Measurements from ENCODE around the gene ATG9B. TPM values are rescaled to one million over a fixed set of nuclear protein-coding genes. Genes with fewer than 3 reads are reported as not detected.

ATG9B gene
- total and polyA plus RNA-seq, 5 donors, result 0.18 to 0.43 (median 0.23) TPM; not detected in 2

GRCh38 chr7:151057989-151058780 lies 33.9 kb upstream of the ATG9B start:
- DNase-seq (peak; percentile 99 to 100 (median 99)), ATAC-seq (peak; percentile 91 to 94)
- Histone ChIP-seq H3K9me3 (ENCODE audit: control insufficient read depth, low read length) (no peaks in the 10 kb centered on the region), H3K27ac (ENCODE audit: low read length) (peak overlapping the region; percentile 98), H3K4me1 (ENCODE audit: control insufficient read depth, insufficient read depth, low read length) (peaks cover 4% of the 10 kb centered on the region), H3K27me3 (ENCODE audit: control insufficient read depth, insufficient read depth) (no peaks in the 10 kb centered on the region), H3K4me3 (ENCODE audit: low read length) (peak overlapping the region; percentile 91)
- under 1% methylated on average over 46 of the region's 46 CpGs for WGBS
- intact Hi-C loops (cut with DNase I), result no loop called here

DNA sequence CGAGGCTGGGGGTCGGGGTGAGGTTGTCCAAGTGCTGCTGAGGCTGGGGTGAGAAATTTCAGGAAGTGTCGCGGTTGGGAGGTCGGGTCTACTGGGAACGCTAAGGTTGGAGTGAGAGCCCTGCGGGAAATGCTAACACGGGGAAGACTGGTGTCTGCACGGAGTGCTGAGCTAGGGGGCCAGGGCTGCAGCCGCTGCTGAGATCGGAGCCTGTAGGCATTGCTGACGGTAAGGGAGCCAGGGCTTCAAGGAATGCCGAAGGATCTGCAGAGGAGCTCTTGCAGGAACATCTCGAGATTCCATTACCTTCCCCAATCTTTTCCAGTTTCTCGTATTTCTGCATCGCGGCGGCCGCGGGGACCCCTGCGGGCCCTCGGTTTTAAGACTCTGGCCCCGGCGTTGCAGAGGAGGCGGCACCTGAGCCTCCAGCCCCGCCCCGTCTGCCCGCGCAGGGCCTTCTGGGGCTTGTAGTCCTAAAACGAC lies 33.3 kb upstream of the ATG9B start, which contains the start of gene CDK5:
Gene CDK5, minus strand, starts transcription at position 392 of the 483 bp plus-strand sequence. Its CDS starts 49 bp downstream, at position 343.
- intact Hi-C loops (cut with DNase I), result no loop called here
- no peak for DNase-seq
- Histone ChIP-seq H3K27me3 (ENCODE audit: control insufficient read depth, insufficient read depth) (no peaks in the 10 kb centered on the region), H3K4me1 (ENCODE audit: control insufficient read depth, insufficient read depth, low read length) (peaks cover 4% of the 10 kb centered on the region), H3K27ac (ENCODE audit: low read length) (peak within 1 kb of the TSS; percentile 98), H3K4me3 (ENCODE audit: low read length) (peak within 1 kb of the TSS; percentile 91), H3K9me3 (ENCODE audit: control insufficient read depth, low read length) (no peaks in the 10 kb centered on the region)
- WGBS, result under 1% methylated on average over 30 of the region's 30 CpGs
- peak; percentile 0 for ATAC-seq

DNA sequence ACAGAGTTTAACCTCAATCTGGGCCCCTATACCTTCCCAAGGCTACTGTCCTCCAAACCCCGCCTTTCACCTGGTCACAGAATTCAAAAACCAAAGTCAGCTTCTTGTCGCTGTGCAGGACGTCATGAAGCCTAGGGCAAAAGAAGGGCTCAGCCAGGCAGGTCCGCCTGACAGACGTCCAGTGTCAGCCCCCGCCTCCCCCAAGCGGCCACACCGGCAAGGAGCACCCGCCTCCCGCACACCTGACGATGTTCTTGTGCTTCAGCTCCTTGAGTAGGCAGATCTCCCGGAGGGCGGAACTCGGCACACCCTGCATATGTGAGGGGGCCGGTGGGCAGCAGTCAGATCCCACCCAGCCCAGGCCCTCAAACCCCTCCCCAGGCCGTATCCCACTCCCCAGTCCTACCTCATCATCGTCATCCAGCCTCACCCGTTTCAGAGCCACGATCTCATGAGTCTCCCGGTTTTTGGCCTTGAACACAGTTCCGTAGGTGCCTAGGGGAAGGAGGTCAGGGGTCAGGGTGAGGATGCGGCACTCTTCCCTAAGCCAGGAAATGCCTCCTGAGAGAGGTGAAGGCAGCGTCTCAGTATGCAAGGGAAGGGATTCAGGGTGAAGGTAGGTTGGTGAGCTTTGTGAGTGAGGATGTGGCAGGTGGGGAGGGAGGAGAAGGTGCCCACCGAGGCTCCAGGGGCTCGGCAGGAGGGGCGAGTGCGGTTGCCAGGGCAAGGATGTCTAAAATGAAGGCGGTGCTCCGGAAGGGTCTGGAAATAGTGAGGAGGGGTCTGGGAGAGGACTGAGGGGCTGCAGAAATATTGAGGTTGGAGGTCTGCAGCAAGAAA lies 32.6 kb upstream of the ATG9B start:
- peaks cover 4% of the 10 kb centered on the region for H3K4me1 ChIP-seq (ENCODE audit: control insufficient read depth, insufficient read depth, low read length)

GRCh38 chr7:151056283-151056665 lies 32.0 kb upstream of the ATG9B start:
- no peak for DNase-seq
- H3K27ac ChIP-seq (ENCODE audit: low read length), result no peak overlapping the region
- H3K27me3 ChIP-seq (ENCODE audit: control insufficient read depth, insufficient read depth), result no peaks in the 10 kb centered on the region
- peaks cover 4% of the 10 kb centered on the region for H3K4me1 ChIP-seq (ENCODE audit: control insufficient read depth, insufficient read depth, low read length)
- intact Hi-C loops (cut with DNase I), result no loop called here
- no peak overlapping the region for H3K4me3 ChIP-seq (ENCODE audit: low read length)
- no peaks in the 10 kb centered on the region for H3K9me3 ChIP-seq (ENCODE audit: control insufficient read depth, low read length)
- WGBS, result 90% methylated on average over 6 of the region's 6 CpGs
- ATAC-seq, result no peak

More for the DNA sequence above, 32.6 kb upstream of the ATG9B start:
- Histone ChIP-seq H3K9me3 (ENCODE audit: control insufficient read depth, low read length) (no peaks in the 10 kb centered on the region), H3K4me3 (ENCODE audit: low read length) (peak overlapping the region; percentile 67), H3K27ac (ENCODE audit: low read length) (no peak overlapping the region), H3K27me3 (ENCODE audit: control insufficient read depth, insufficient read depth) (no peaks in the 10 kb centered on the region)
- 36% methylated on average over 29 of the region's 29 CpGs for WGBS
- ATAC-seq (no peak), DNase-seq (no peak)
- intact Hi-C loops (cut with DNase I), result no loop called here

- H3K9me3 ChIP-seq (ENCODE audit: control insufficient read depth, low read length), result no peaks in the 10 kb centered on the region
- H3K4me1 ChIP-seq (ENCODE audit: control insufficient read depth, insufficient read depth, low read length), result peaks cover 4% of the 10 kb centered on the region
- no peak overlapping the region for H3K4me3 ChIP-seq (ENCODE audit: low read length)
- DNase-seq (no peak), ATAC-seq (no peak)
- 86% methylated on average over 8 of the region's 8 CpGs for WGBS
- intact Hi-C loops (cut with DNase I), result no loop called here
- H3K27me3 ChIP-seq (ENCODE audit: control insufficient read depth, insufficient read depth), result no peaks in the 10 kb centered on the region
- no peak overlapping the region for H3K27ac ChIP-seq (ENCODE audit: low read length)
Observed at GRCh38 chr7:151053751-151054150, 29.5 kb upstream of the ATG9B start.

DNA sequence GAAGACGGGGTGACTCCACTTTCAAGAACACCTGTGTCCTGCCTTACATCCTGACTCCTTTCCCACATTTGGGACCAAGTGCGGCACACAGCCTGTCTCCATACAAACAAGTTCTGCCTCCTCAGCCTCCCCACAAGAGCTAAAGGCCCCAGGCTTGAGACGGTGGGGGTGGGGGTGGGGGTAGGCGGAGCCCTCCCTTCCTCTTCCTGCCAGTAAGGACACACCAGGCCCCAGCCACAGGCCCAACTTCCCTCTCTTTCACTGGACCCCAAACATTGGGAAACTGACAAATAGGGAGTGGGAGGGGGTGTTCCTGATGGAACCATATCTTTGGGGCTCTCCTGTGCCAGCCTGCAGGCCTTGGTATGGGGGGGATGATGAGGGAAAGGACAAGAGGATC lies 28.8 kb upstream of the ATG9B start:
- Histone ChIP-seq H3K4me3 (ENCODE audit: low read length) (no peak overlapping the region), H3K27ac (ENCODE audit: low read length) (no peak overlapping the region), H3K27me3 (ENCODE audit: control insufficient read depth, insufficient read depth) (no peaks in the 10 kb centered on the region), H3K4me1 (ENCODE audit: control insufficient read depth, insufficient read depth, low read length) (peaks cover 4% of the 10 kb centered on the region), H3K9me3 (ENCODE audit: control insufficient read depth, low read length) (no peaks in the 10 kb centered on the region)
- 67% methylated on average over 4 of the region's 4 CpGs for WGBS
- ATAC-seq (no peak), DNase-seq (no peak)
- intact Hi-C loops (cut with DNase I), result no loop called here

GRCh38 chr7:151051108-151051507 lies 26.8 kb upstream of the ATG9B start:
- 1% methylated on average over 50 of the region's 50 CpGs for WGBS
- peak; percentile 56 for ATAC-seq
- peak; percentile 63 to 88 (median 84) for DNase-seq
- Histone ChIP-seq H3K4me1 (ENCODE audit: control insufficient read depth, insufficient read depth, low read length) (no peaks in the 10 kb centered on the region), H3K27ac (ENCODE audit: low read length) (no peak overlapping the region), H3K4me3 (ENCODE audit: low read length) (no peak overlapping the region), H3K9me3 (ENCODE audit: control insufficient read depth, low read length) (no peaks in the 10 kb centered on the region), H3K27me3 (ENCODE audit: control insufficient read depth, insufficient read depth) (no peaks in the 10 kb centered on the region)
- intact Hi-C loops (cut with DNase I), result no loop called here

GRCh38 chr7:151048911-151049463 lies 24.7 kb upstream of the ATG9B start:
- 90% methylated on average over 38 of the region's 38 CpGs for WGBS
- Histone ChIP-seq H3K4me3 (ENCODE audit: low read length) (no peak overlapping the region), H3K27me3 (ENCODE audit: control insufficient read depth, insufficient read depth) (no peaks in the 10 kb centered on the region), H3K27ac (ENCODE audit: low read length) (no peak overlapping the region), H3K9me3 (ENCODE audit: control insufficient read depth, low read length) (no peaks in the 10 kb centered on the region), H3K4me1 (ENCODE audit: control insufficient read depth, insufficient read depth, low read length) (no peaks in the 10 kb centered on the region)
- DNase-seq, result no peak
- ATAC-seq, result no peak
- intact Hi-C loops (cut with DNase I), result no loop called here

DNA sequence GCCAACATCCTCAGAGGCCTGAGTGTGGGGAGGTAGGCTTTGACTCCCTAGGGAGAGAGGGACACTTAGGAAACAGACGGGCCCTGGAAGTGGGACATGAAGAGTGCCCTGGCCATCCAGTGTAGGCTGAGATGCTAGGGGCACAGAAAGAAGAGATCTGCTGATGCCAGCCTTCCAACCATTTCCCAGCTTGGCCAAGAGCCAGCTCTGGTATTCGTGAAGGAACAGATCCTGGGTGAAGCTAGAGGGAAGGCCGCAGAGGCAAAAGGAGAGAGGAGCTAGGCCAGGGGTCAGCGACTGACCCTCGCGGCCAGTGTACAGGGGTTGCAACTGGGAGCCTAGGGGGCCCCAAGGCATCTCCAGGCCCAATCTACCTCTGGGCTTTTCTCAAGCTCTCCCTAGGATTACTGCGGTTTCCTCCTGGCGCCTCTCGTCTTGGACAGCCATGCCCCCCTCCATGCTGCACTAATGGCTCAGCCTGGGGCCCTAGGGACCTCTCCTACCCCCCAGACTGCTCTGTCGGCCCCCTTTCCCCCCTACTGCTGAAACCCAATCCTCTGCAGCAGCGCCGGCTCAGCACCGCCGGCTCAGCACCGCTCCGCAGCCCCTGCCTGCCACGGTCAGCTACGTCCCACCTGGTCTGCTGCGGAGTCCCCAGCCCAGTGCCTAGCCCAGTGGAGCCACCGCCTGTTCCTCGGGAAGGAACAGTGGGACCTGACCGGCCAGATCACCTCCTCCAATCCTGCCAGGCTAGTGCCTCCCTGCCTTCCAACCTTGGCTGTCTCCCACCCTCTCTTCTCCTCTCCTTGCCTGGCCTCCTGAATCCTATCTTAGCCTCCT lies 23.9 kb upstream of the ATG9B start, which contains the start of gene ASIC3:
Gene ASIC3, plus strand, starts transcription at position 556 of the 840 bp plus-strand sequence. CDS start 355 bp downstream, outside the sequence.
- ATAC-seq (no peak), DNase-seq (no peak)
- H3K27ac ChIP-seq (ENCODE audit: low read length), result no peak within 1 kb of the TSS
- intact Hi-C loops (cut with DNase I), result no loop called here
- H3K4me3 ChIP-seq (ENCODE audit: low read length), result no peak within 1 kb of the TSS
- H3K27me3 ChIP-seq (ENCODE audit: control insufficient read depth, insufficient read depth), result no peaks in the 10 kb centered on the region
- no peaks in the 10 kb centered on the region for H3K9me3 ChIP-seq (ENCODE audit: control insufficient read depth, low read length)
- WGBS, result 78% methylated on average over 22 of the region's 22 CpGs
- no peaks in the 10 kb centered on the region for H3K4me1 ChIP-seq (ENCODE audit: control insufficient read depth, insufficient read depth, low read length)

Measured in right cardiac atrium (tissue), 5 donors.